HG02884 (cell line): ENCODE results near the gene SCNN1A.

Experiments
- ATAC-seq: cut with Tn5 transposase; IDR thresholded peaks from one replicate; pipeline ENCODE4 v1.9.1; 2021; ENCODE audit warnings: mild to moderate bottlenecking, moderate library complexity; ENCODE audit not compliant: unreplicated experiment

Gene SCNN1A

GRCh38 chr12:6301721-6302120 is 73.6 kb downstream of the SCNN1A start:
- no peak for ATAC-seq

- ATAC-seq, result no peak
These were observed 78.2 kb downstream of the SCNN1A start for GRCh38 chr12:6297170-6297569.
